ENCODE measurements around the gene PCDHB13.
"Not testable (repeated sequence)": the region's sequence is repeated elsewhere in the genome, so short reads cannot be mapped to it uniquely, and the experiment has no call there.

Gene PCDHB13

GRCh38 chr5:141208478-141208877 lies 5.2 kb upstream of the PCDHB13 start, which contains the start of gene PCDHB12:
TSS of gene PCDHB12 (plus strand) at chr5:141208719. CDS start at chr5:141208908, 189 bp downstream.
- no peak within 1 kb of the TSS for H3K4me3 ChIP-seq (ENCODE audit: low read depth, low read length)
- TF ChIP-seq CTCF (IDR thresholded peaks at IDR 0.05; ENCODE audit: borderline replicate concordance, insufficient read depth, low read depth, low read length): no peak

- H3K4me3 ChIP-seq (ENCODE audit: low read depth, low read length): not testable (repeated sequence)
Measured at GRCh38 chr5:141210281-141210680, 3.4 kb upstream of the PCDHB13 start.

- not testable (repeated sequence) for H3K4me3 ChIP-seq (ENCODE audit: low read depth, low read length)
Measured at GRCh38 chr5:141210849-141211248, 2.9 kb upstream of the PCDHB13 start.

- H3K4me3 ChIP-seq (ENCODE audit: low read depth, low read length): not testable (repeated sequence)
Measured at GRCh38 chr5:141214583-141214982, 864 bp downstream of the PCDHB13 start.

GRCh38 chr5:141215504-141215903 lies 1.8 kb downstream of the PCDHB13 start:
- H3K4me3 ChIP-seq (ENCODE audit: low read depth, low read length): not testable (repeated sequence)

GRCh38 chr5:141216035-141216434 lies 2.3 kb downstream of the PCDHB13 start:
- not testable (repeated sequence) for H3K4me3 ChIP-seq (ENCODE audit: low read depth, low read length)

- no peak for TF ChIP-seq CTCF (IDR thresholded peaks at IDR 0.05; ENCODE audit: borderline replicate concordance, insufficient read depth, low read depth, low read length)
- no peak within 1 kb of the TSS for H3K4me3 ChIP-seq (ENCODE audit: low read depth, low read length)
Measured at GRCh38 chr5:141223112-141223783, 9.5 kb downstream of the PCDHB13 start, which contains the start of gene PCDHB14. TSS of gene PCDHB14 (plus strand) at chr5:141223343. CDS start at chr5:141223506, 163 bp downstream.

GRCh38 chr5:141224844-141225243 lies 11.1 kb downstream of the PCDHB13 start:
- H3K4me3 ChIP-seq (ENCODE audit: low read depth, low read length): not testable (repeated sequence)

- H3K4me3 ChIP-seq (ENCODE audit: low read depth, low read length): not testable (repeated sequence)
Measured at GRCh38 chr5:141225421-141225820, 11.7 kb downstream of the PCDHB13 start.

- TF ChIP-seq CTCF (IDR thresholded peaks at IDR 0.05; ENCODE audit: borderline replicate concordance, insufficient read depth, low read depth, low read length): no peak
- no peak overlapping the region for H3K4me3 ChIP-seq (ENCODE audit: low read depth, low read length)
Measured at GRCh38 chr5:141234109-141234667, 20.5 kb downstream of the PCDHB13 start.

GRCh38 chr5:141235922-141236321 lies 22.2 kb downstream of the PCDHB13 start:
- not testable (repeated sequence) for H3K4me3 ChIP-seq (ENCODE audit: low read depth, low read length)
